ENCODE data around the gene HSPH1.
"Not testable (repeated sequence)": the region's sequence is repeated elsewhere in the genome, so short reads cannot be mapped to it uniquely, and the experiment has no call there.

Gene HSPH1

DNA sequence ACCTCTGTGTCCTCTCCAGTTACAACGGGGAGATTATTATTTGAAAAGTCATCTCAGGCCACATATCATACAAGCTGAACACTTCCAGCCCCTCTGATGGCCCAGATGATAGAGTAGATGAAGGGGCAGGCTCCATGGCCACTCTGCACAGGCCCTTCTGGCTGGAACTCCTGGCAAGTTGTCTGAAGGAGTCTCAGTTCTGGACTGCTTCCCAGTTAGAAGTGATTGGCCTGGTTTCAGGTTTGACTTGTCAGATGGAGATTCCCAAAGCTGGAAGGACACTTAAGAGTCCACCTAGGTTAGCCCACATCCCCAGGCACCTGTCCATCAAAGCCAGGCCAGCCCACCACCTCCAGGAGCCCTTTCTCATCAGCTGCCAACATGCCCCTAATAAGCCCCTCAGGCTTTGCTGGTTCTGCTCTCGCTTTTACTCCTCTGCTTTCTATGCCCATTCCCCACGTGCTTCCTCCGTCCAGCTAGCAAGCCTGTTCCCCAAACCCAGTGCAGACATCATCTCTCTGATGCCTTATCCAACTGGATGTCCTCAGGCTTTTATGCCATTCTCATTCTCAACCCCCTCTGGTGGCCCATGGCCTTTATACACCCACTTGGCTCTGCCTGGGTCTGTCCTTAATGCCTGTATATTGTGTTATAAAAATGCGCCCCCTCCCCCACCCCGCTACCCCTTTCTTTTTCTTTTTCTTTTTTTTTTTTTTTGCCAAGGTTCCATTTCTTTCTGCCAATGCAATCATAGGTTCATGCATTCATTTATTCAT, 56.5 kb downstream of the HSPH1 start:
- Histone ChIP-seq H3K4me1 (ENCODE audit: insufficient read depth, insufficient read length) (no peaks in the 10 kb centered on the region), H3K4me3 (ENCODE audit: insufficient read length, low read depth) (no peak overlapping the region), H3K27me3 (ENCODE audit: insufficient read depth, insufficient read length) (no peaks in the 10 kb centered on the region), H3K36me3 (ENCODE audit: insufficient read depth, insufficient read length, low read length) (no peaks in the 10 kb centered on the region), H3K9ac (ENCODE audit: insufficient read length, low read depth) (no peak overlapping the region), H3K9me3 (ENCODE audit: insufficient read depth, low read length) (no peaks in the 10 kb centered on the region)
- DNase-seq (ENCODE audit: low read depth, low spot score), result no peak
- TF ChIP-seq ZNF274 (IDR thresholded peaks at IDR 0.05; ENCODE audit: low read depth, low read length), result no peak
- no peak for TF ChIP-seq YY1 (IDR thresholded peaks at IDR 0.05; ENCODE audit: insufficient read depth, insufficient read length)
- TF ChIP-seq SUZ12 (IDR thresholded peaks at IDR 0.05; ENCODE audit: extremely low read depth, insufficient read depth, insufficient read length), result no peak

DNA sequence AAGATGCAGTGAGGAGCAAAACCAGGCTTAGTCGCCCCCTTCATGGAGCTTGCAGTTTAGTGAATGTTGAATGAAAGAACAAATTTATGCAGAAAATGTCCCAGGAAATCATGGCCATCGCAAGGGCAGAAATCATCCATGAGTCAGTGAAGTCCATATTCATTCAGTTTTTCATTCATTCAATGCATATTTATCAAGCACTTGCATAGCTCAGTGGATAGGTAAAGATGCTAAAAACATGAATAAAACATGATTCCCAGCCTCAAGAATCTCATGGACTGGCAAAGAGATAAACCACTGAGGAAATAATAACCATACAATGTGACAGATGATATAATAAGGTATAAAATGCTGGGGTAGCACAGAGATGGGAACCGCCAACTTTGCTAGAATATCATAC, 58.8 kb downstream of the HSPH1 start:
- H3K27me3 ChIP-seq (ENCODE audit: insufficient read depth, insufficient read length), result no peaks in the 10 kb centered on the region
- no peaks in the 10 kb centered on the region for H3K4me1 ChIP-seq (ENCODE audit: insufficient read depth, insufficient read length)
- DNase-seq (ENCODE audit: low read depth, low spot score), result no peak
- H3K9me3 ChIP-seq (ENCODE audit: insufficient read depth, low read length), result no peaks in the 10 kb centered on the region
- H3K9ac ChIP-seq (ENCODE audit: insufficient read length, low read depth), result no peak overlapping the region
- no peak overlapping the region for H3K4me3 ChIP-seq (ENCODE audit: insufficient read length, low read depth)
- TF ChIP-seq SUZ12 (IDR thresholded peaks at IDR 0.05; ENCODE audit: extremely low read depth, insufficient read depth, insufficient read length) (no peak), YY1 (IDR thresholded peaks at IDR 0.05; ENCODE audit: insufficient read depth, insufficient read length) (no peak), ZNF274 (IDR thresholded peaks at IDR 0.05; ENCODE audit: low read depth, low read length) (no peak)
- H3K36me3 ChIP-seq (ENCODE audit: insufficient read depth, insufficient read length, low read length), result no peaks in the 10 kb centered on the region

DNA sequence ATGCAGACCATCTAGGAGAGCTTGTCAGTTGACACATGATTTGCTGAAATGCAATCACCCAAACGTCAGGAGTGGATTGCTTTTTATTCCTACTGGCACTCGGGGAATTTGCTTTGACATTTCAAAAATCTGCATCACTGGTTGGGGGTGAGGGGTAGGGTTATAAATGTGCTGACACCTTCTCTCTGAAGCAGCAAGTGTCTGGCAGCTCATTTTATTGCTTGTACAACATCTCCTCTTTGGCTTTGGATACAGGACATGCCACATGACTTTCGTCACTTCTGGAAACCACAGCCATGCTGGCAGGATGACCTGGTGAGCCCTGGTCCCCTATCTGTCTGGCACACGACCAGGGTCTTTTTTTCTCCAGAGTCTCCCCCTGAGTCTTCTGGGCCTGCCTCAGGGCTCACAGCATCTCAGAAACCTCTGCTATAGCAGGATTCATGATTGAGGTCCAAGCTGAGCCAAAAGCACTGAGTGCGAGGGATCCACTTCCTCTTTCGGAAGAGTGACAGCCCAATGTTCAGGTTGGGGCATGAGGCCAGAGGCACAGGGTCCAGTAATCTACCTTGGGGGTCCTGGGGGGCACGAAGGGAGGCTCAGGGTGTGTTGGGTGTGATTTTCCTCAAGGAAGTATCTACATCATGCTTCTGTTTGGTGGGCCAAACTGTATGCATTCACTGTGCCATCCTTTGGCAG, 60.1 kb downstream of the HSPH1 start:
- Histone ChIP-seq H3K4me3 (ENCODE audit: insufficient read length, low read depth) (no peak overlapping the region), H3K9ac (ENCODE audit: insufficient read length, low read depth) (no peak overlapping the region), H3K9me3 (ENCODE audit: insufficient read depth, low read length) (no peaks in the 10 kb centered on the region), H3K4me1 (ENCODE audit: insufficient read depth, insufficient read length) (no peaks in the 10 kb centered on the region), H3K36me3 (ENCODE audit: insufficient read depth, insufficient read length, low read length) (no peaks in the 10 kb centered on the region), H3K27me3 (ENCODE audit: insufficient read depth, insufficient read length) (no peaks in the 10 kb centered on the region)
- TF ChIP-seq SUZ12 (IDR thresholded peaks at IDR 0.05; ENCODE audit: extremely low read depth, insufficient read depth, insufficient read length) (no peak), YY1 (IDR thresholded peaks at IDR 0.05; ENCODE audit: insufficient read depth, insufficient read length) (no peak), ZNF274 (IDR thresholded peaks at IDR 0.05; ENCODE audit: low read depth, low read length) (no peak)
- no peak for DNase-seq (ENCODE audit: low read depth, low spot score)

DNA sequence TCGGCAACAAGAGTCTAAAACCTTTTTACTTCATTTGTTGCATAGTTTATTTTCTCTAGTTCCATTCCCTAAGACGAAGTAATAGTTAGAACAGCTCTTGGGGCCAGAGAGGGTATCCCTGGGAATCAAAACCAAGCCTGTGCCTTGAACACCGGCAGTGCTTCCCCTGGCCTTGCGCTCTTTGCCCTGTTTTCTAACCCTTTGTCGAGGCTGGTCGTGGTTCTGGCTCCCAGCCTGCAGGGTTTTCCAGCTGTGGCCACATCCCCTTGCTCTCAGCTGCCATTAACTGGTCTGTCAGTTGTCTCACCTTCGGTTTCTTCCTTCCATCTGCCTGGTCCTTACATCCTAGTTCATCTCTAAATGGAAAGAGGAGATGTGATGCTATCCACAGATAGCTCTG, 61.0 kb downstream of the HSPH1 start:
- Histone ChIP-seq H3K4me3 (ENCODE audit: insufficient read length, low read depth) (no peak overlapping the region), H3K9me3 (ENCODE audit: insufficient read depth, low read length) (no peaks in the 10 kb centered on the region), H3K27me3 (ENCODE audit: insufficient read depth, insufficient read length) (no peaks in the 10 kb centered on the region), H3K9ac (ENCODE audit: insufficient read length, low read depth) (no peak overlapping the region), H3K36me3 (ENCODE audit: insufficient read depth, insufficient read length, low read length) (no peaks in the 10 kb centered on the region), H3K4me1 (ENCODE audit: insufficient read depth, insufficient read length) (no peaks in the 10 kb centered on the region)
- DNase-seq (ENCODE audit: low read depth, low spot score), result no peak
- TF ChIP-seq ZNF274 (IDR thresholded peaks at IDR 0.05; ENCODE audit: low read depth, low read length) (no peak), SUZ12 (IDR thresholded peaks at IDR 0.05; ENCODE audit: extremely low read depth, insufficient read depth, insufficient read length) (no peak), YY1 (IDR thresholded peaks at IDR 0.05; ENCODE audit: insufficient read depth, insufficient read length) (no peak)

DNA sequence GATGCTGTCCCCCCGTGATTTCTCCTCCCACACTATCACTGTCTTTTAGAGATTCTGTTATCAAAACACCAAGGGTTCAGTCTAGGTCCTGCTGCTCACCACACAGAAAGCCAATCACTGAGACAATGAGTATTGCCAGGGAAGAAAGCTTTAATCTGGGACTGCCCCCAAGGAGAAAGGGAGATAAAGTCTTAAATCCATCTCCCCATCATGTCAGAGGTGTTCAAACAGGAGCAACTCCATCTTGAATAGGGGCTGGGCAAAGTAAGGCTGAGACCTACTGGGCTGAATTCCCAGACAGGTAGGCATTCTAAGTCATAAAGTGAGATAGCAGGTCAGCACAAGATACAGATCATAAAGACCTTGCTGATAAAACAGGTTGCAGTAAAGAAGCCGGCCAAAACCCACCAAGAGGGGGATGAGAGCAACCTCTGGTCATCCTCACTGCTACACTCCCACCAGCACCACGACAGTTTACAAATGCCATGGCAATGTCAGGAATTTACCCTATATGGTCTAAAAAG, 63.7 kb downstream of the HSPH1 start:
- H3K36me3 ChIP-seq (ENCODE audit: insufficient read depth, insufficient read length, low read length); H3K9me3 ChIP-seq (ENCODE audit: insufficient read depth, low read length); H3K9ac ChIP-seq (ENCODE audit: insufficient read length, low read depth); H3K4me3 ChIP-seq (ENCODE audit: insufficient read length, low read depth); H3K4me1 ChIP-seq (ENCODE audit: insufficient read depth, insufficient read length); H3K27me3 ChIP-seq (ENCODE audit: insufficient read depth, insufficient read length); DNase-seq (ENCODE audit: low read depth, low spot score): not testable (repeated sequence)

DNA sequence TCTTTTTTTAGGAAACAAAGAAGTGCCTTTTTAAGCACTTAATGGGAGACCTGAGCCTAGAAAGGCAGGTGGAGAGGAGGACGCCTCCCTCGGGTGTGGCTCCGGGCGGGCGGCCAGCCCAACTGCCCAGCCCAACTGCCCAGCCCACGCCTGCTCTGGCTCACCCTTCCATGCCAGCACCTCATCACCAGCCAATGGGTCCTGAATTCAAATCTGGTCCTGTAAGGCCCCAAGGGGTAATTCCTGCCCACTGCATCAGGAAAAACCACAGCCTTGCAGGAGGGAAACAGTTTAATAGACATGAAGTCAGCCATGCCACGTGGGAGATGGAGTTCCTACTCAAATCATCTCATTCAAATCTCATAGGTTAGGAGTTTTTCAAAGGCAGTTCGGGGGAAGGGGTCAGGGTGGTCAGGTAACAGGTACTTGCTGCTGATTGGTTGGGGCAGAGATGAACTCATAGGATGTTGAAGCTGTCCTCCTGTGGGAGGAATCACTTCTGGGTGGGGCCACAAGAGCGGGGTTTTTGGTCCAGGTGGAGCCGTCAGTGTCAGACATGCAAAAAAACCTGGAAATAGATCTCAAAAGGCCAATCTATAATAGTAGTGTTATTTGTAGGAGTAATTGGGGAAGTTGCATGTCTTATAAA, 64.9 kb downstream of the HSPH1 start:
- H3K36me3 ChIP-seq (ENCODE audit: insufficient read depth, insufficient read length, low read length), result no peaks in the 10 kb centered on the region
- no peaks in the 10 kb centered on the region for H3K27me3 ChIP-seq (ENCODE audit: insufficient read depth, insufficient read length)
- DNase-seq (ENCODE audit: low read depth, low spot score), result no peak
- no peaks in the 10 kb centered on the region for H3K9me3 ChIP-seq (ENCODE audit: insufficient read depth, low read length)
- no peak overlapping the region for H3K4me3 ChIP-seq (ENCODE audit: insufficient read length, low read depth)
- H3K9ac ChIP-seq (ENCODE audit: insufficient read length, low read depth), result no peak overlapping the region
- no peak for TF ChIP-seq YY1 (IDR thresholded peaks at IDR 0.05; ENCODE audit: insufficient read depth, insufficient read length)
- no peak for TF ChIP-seq ZNF274 (IDR thresholded peaks at IDR 0.05; ENCODE audit: low read depth, low read length)
- no peak for TF ChIP-seq SUZ12 (IDR thresholded peaks at IDR 0.05; ENCODE audit: extremely low read depth, insufficient read depth, insufficient read length)
- H3K4me1 ChIP-seq (ENCODE audit: insufficient read depth, insufficient read length), result no peaks in the 10 kb centered on the region

Measured in NT2/D1 (cell line).